ENCODE data around the gene SLC39A6. TPM values are rescaled to one million over a fixed set of nuclear protein-coding genes. Genes with fewer than 3 reads are reported as not detected.
"Not testable (repeated sequence)": the region's sequence is repeated elsewhere in the genome, so short reads cannot be mapped to it uniquely, and the experiment has no call there.

SLC39A6 gene
- polyA plus RNA-seq, 4 donors, result 79.0 to 87.9 (median 85.2) TPM

GRCh38 chr18:36139245-36139644 is 10.1 kb upstream of the SLC39A6 start:
- DNase-seq (ENCODE audit: low read depth in 4 of 4, low spot score in 3 of 4), result no peak

DNA sequence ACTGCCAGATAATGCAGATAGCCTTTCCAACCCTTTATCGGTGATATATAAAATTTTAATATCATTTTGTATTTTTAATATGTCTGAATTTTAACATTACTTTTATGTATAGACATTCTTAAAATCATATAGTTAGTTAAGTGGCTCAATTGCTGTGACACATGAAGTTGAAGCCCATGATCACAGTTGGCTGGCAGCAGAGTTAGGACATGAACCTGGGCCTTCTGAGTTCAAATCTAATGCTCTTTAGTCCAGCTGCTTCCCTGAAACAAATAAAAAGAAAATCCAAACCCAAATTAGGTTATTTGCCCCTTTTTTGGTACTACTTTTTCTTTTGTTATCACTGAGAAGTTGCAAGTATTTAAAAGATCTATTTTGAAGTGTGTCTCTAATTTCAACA is 6.1 kb upstream of the SLC39A6 start:
- DNase-seq (ENCODE audit: low read depth in 4 of 4, low spot score in 3 of 4), result no peak

- no peak for DNase-seq (ENCODE audit: low read depth in 4 of 4, low spot score in 3 of 4)
These were observed 3.6 kb upstream of the SLC39A6 start for GRCh38 chr18:36132756-36133155.

- DNase-seq (ENCODE audit: low read depth in 4 of 4, low spot score in 3 of 4), result no peak
These were observed 2.7 kb upstream of the SLC39A6 start for GRCh38 chr18:36131692-36132483.

- no peak for DNase-seq (ENCODE audit: low read depth in 4 of 4, low spot score in 3 of 4)
These were observed 1.9 kb upstream of the SLC39A6 start for GRCh38 chr18:36130883-36131653.

- DNase-seq (ENCODE audit: low read depth in 4 of 4, low spot score in 3 of 4), result no peak
These were observed 1.1 kb upstream of the SLC39A6 start for GRCh38 chr18:36130039-36130831.

GRCh38 chr18:36128907-36129299 is 237 bp downstream of the SLC39A6 start:
- DNase-seq (ENCODE audit: low read depth in 4 of 4, low spot score in 3 of 4), result no peak

- DNase-seq (ENCODE audit: low read depth in 4 of 4, low spot score in 3 of 4), result peak in 2 of 4 donors; percentile 9 to 23
These were observed 640 bp downstream of the SLC39A6 start for GRCh38 chr18:36128530-36128870.

- DNase-seq (ENCODE audit: low read depth in 4 of 4, low spot score in 3 of 4), result peak; percentile 7 to 21 (median 9)
These were observed 1.2 kb downstream of the SLC39A6 start for GRCh38 chr18:36127836-36128529.

DNA sequence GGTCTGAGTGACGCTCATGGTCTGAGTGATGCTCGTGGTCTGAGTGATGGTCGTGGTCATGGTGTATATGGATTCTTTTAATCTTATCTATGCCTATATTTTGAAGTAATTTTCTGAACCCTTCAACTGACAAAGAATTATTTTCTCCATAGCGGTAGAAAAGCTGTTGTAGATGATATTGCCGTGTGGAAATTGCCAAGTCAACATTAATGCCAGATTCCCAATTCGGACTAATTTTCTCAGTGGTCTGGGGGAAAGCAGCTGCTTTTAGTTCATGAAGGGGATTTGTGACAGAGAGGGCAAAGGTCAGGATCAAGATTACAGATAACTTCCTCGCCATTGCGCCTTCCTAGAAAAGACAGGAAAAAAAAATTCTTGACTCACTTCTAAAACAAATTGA is 2.5 kb downstream of the SLC39A6 start:
- no peak for DNase-seq (ENCODE audit: low read depth in 4 of 4, low spot score in 3 of 4)

GRCh38 chr18:36124841-36125240 is 4.3 kb downstream of the SLC39A6 start:
- DNase-seq (ENCODE audit: low read depth in 4 of 4, low spot score in 3 of 4), result no peak

DNA sequence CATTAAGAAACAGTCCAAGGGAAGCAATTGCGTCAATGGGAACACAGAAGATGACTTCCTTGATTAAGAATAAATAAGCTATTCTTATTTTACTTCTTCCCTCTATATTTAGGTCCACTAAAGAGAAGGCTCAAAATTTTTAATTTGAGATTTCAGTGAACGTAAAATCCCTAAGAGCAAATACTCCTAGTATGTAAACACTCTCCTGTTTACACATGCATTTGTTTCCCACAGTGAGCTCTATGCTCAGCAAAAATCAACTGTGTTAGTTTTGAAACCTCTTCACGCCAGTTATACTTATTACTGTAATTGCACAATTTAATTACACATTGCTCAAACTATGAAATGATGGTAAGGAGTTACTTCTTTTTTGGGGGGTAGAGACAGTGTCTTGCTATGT is 8.8 kb downstream of the SLC39A6 start:
- no peak for DNase-seq (ENCODE audit: low read depth in 4 of 4, low spot score in 3 of 4)

DNA sequence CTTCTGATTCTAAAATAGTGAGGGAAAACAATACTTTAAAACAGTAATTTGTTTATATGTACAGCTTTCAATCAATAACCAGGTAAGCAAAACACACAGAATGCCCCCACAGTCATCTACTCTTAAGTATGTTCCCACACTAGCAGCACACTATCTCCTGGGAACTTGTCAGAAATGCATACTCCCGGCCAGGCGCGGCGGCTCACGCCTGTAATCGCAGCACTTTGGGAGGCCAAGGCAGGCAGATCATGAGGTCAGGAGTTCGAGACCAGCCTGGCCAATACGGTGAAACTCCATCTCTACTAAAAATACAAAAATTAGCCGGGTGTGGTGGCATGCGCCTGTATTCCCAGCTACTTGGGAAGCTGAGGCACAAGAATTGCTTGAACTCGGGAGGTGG is 12.4 kb downstream of the SLC39A6 start:
- DNase-seq (ENCODE audit: low read depth in 4 of 4, low spot score in 3 of 4), result not testable (repeated sequence)

GRCh38 chr18:36114738-36115137 is 14.4 kb downstream of the SLC39A6 start:
- DNase-seq (ENCODE audit: low read depth in 4 of 4, low spot score in 3 of 4), result no peak

GRCh38 chr18:36114251-36114650 is 14.9 kb downstream of the SLC39A6 start:
- DNase-seq (ENCODE audit: low read depth in 4 of 4, low spot score in 3 of 4), result no peak

GRCh38 chr18:36112302-36112701 is 16.8 kb downstream of the SLC39A6 start:
- no peak for DNase-seq (ENCODE audit: low read depth in 4 of 4, low spot score in 3 of 4)

DNA sequence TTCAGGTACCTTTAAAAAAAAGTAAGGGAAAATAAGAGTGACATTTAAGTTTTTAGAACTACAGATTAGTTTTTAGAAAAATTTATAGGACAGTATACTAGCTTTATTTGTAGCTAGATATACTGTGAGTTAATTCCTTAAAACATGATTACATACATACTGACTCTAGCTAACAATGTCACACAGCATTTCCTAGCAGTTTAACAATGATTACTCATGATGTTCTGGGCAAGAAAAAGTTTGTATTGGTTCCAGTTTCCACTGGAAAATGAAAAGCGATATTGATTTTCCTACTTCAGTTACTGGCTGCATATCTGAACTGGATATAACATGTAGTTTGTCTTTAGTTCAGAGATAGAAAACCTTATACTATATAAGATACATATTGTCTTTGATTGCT is 19.4 kb downstream of the SLC39A6 start:
- no peak for DNase-seq (ENCODE audit: low read depth in 4 of 4, low spot score in 3 of 4)

- no peak for DNase-seq (ENCODE audit: low read depth in 4 of 4, low spot score in 3 of 4)
These were observed 20.5 kb downstream of the SLC39A6 start for GRCh38 chr18:36108601-36109000.

DNA sequence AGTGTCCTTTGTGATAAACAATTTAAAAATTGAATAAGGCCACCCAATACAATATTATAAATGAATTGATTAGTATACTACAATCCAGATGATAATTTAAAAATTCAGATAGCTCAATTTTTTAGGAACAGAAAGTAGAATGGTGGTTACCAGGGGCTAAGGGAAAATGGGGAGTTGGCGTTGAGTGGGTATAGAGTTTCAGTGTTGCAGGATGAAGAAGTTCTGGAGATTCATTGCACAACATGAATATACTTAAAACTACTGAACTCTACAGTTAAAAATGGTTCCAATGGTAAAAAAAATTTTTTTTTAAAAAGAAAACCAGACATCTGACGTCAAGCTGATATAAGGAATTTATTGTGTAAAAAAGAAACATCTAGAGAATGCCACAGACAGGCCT is 20.9 kb downstream of the SLC39A6 start:
- DNase-seq (ENCODE audit: low read depth in 4 of 4, low spot score in 3 of 4), result no peak

- no peak for DNase-seq (ENCODE audit: low read depth in 4 of 4, low spot score in 3 of 4)
These were observed 21.7 kb downstream of the SLC39A6 start for GRCh38 chr18:36107477-36107876.

- DNase-seq (ENCODE audit: low read depth in 4 of 4, low spot score in 3 of 4), result no peak
These were observed 24.4 kb downstream of the SLC39A6 start for GRCh38 chr18:36104749-36105148.

Measured in right renal pelvis (tissue), 4 donors.